HepG2 (cell line): ENCODE results near the gene METTL22. TPM values are rescaled to one million over a fixed set of nuclear protein-coding genes. Genes with fewer than 3 reads are reported as not detected.

Experiments
- BRD4 ChIP-seq: sonication (generic); formaldehyde crosslinking; IDR thresholded peaks from 2 replicates; pipeline ENCODE4 v1.4.0; 2020; ENCODE audit warnings: missing genetic modification reagents
- STAT5B ChIP-seq: sonication (generic); formaldehyde crosslinking; IDR thresholded peaks from 2 replicates; pipeline ENCODE4 v1.4.0; 2020; ENCODE audit warnings: missing genetic modification reagents
- WIZ ChIP-seq: sonication (generic); formaldehyde crosslinking; IDR thresholded peaks from 2 replicates; pipeline ENCODE4 v1.5.1; 2020; ENCODE audit warnings: mild to moderate bottlenecking, missing genetic modification reagents
- ZNF329 ChIP-seq: sonication (generic); formaldehyde crosslinking; IDR thresholded peaks from 2 replicates; pipeline ENCODE4 v1.9.0; 2021; ENCODE audit warnings: low read depth, mild to moderate bottlenecking, missing genetic modification reagents
- polyA plus RNA-seq, 8 experiments: library from polyadenylated mRNA; depleted of rRNA in 3 of 8; stranded (reverse) in 7 of 8; unstranded in 1 of 8; fragments of >200 nt; fragmentation: Illumina TruSeq in 4 of 8; extraction: Trizol in 4 of 8; gene quantifications; 2 replicates each; pipeline versions ENCODE4 v1.2.1 to v1.2.3, GENCODE V29; 2011 to 2016; ENCODE audit warnings: low read depth in 4 of 8, missing spikeins in 1 of 8, mixed read lengths in 1 of 8; ENCODE audit not compliant: insufficient read depth in 1 of 8
- total RNA-seq, 5 experiments: library from RNA; depleted of rRNA; stranded (reverse); fragments of >200 nt; fragmentation: Illumina TruSeq; extraction: Trizol; gene quantifications; 2 replicates each; pipeline ENCODE4 v1.2.3, GENCODE V29; 2016; ENCODE audit warnings: low read depth in 1 of 5
- TF ChIP-seq, protein P1 (sequence below): sonication (generic); formaldehyde crosslinking; IDR thresholded peaks from 2 replicates; pipeline ENCODE4 v1.4.0; 2020; ENCODE audit warnings: mild to moderate bottlenecking, missing genetic modification reagents, borderline replicate concordance
- TF ChIP-seq, protein P2 (sequence below): sonication (generic); formaldehyde crosslinking; IDR thresholded peaks from 2 replicates; pipeline ENCODE4 v1.5.0; 2020; ENCODE audit warnings: missing genetic modification reagents, mild to moderate bottlenecking, borderline replicate concordance
- TF ChIP-seq, protein P3 (sequence below): sonication (generic); formaldehyde crosslinking; IDR thresholded peaks from 2 replicates; pipeline ENCODE4 v1.4.0; 2020; ENCODE audit warnings: missing genetic modification reagents
- TF ChIP-seq, protein P4 (sequence below): sonication (generic); formaldehyde crosslinking; IDR thresholded peaks from 2 replicates; pipeline ENCODE4 v1.8.1; 2023; ENCODE audit warnings: missing genetic modification reagents, mild to moderate bottlenecking, borderline replicate concordance
- TF ChIP-seq, protein P5 (sequence below): sonication (generic); formaldehyde crosslinking; IDR thresholded peaks from 2 replicates; pipeline ENCODE4 v1.4.0; 2020; ENCODE audit warnings: mild to moderate bottlenecking, missing genetic modification reagents
- TF ChIP-seq, protein P6 (sequence below): sonication (generic); formaldehyde crosslinking; IDR thresholded peaks from 2 replicates; pipeline ENCODE4 v1.4.0; 2020; ENCODE audit warnings: missing genetic modification reagents

The METTL22 gene
- total and polyA plus RNA-seq, 2 of the 13 experiments (the other 11 are each of a cell fraction or from before 2014, with no cell fraction given) = 36.2 to 94.8 TPM

DNA sequence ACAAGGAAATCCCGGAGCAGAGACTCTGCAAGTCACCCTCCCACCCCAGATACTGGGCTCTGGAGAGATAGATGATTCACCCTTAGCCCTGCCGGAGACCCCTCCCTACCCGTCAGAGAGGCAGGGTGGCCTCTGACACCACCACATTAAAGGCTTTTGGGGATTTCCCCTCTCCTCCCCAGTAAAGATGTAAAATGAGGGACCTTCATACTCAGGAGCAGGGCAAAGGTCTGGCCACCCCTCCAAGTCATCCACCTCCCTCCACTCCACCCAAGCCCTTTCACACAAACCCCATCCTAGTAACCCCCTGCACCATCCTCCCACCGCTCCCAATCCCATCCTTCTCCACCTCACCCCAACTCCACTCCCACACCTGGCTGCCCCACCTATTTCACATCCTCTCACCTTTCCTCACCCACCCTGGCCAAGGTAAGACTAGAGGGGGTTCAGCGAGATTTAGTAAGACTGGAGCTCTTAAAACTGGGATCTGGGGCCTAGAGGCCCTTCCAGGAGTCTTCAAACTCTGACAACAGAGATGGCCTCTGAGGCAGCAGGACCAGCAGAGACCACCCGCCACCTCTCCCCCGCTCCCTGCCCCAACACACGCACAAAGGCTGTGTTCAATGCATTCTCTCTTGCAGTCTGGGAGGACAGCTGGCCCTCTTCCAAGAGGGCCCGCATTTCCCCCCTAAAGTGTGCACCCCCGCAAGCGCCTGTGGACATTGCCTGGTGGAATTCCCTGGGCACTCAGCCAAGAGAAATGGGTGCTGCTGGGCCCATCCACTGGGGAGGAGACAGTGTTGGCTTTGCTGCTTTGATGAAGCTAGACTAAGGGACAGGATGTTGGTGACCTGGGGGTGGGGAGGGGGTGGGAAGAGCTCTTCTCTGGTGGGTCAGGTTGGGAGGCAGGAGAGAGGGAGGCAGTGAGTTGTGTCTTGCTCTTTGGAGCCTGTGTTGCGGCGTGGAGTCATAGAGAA is 54.0 kb downstream of the METTL22 start (continued):
- TF ChIP-seq, protein P1, sequence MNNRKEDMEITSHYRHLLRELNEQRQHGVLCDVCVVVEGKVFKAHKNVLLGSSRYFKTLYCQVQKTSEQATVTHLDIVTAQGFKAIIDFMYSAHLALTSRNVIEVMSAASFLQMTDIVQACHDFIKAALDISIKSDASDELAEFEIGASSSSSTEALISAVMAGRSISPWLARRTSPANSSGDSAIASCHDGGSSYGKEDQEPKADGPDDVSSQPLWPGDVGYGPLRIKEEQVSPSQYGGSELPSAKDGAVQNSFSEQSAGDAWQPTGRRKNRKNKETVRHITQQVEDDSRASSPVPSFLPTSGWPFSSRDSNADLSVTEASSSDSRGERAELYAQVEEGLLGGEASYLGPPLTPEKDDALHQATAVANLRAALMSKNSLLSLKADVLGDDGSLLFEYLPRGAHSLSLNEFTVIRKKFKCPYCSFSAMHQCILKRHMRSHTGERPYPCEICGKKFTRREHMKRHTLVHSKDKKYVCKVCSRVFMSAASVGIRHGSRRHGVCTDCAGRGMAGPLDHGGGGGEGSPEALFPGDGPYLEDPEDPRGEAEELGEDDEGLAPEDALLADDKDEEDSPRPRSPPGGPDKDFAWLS (CRISPR knock-in tag) = no peak
- TF ChIP-seq, protein P2, sequence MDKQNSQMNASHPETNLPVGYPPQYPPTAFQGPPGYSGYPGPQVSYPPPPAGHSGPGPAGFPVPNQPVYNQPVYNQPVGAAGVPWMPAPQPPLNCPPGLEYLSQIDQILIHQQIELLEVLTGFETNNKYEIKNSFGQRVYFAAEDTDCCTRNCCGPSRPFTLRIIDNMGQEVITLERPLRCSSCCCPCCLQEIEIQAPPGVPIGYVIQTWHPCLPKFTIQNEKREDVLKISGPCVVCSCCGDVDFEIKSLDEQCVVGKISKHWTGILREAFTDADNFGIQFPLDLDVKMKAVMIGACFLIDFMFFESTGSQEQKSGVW (CRISPR knock-in tag) = no peak
- TF ChIP-seq, protein P3, sequence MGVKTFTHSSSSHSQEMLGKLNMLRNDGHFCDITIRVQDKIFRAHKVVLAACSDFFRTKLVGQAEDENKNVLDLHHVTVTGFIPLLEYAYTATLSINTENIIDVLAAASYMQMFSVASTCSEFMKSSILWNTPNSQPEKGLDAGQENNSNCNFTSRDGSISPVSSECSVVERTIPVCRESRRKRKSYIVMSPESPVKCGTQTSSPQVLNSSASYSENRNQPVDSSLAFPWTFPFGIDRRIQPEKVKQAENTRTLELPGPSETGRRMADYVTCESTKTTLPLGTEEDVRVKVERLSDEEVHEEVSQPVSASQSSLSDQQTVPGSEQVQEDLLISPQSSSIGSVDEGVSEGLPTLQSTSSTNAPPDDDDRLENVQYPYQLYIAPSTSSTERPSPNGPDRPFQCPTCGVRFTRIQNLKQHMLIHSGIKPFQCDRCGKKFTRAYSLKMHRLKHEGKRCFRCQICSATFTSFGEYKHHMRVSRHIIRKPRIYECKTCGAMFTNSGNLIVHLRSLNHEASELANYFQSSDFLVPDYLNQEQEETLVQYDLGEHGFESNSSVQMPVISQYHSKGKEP (CRISPR knock-in tag) = no peak
- no peak for TF ChIP-seq STAT5B (CRISPR knock-in tag)
- TF ChIP-seq, protein P4, sequence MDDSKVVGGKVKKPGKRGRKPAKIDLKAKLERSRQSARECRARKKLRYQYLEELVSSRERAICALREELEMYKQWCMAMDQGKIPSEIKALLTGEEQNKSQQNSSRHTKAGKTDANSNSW (CRISPR knock-in tag) = no peak
- TF ChIP-seq BRD4 (CRISPR knock-in tag) = 0 out of 2 replicates have a peak, but pooled peaks have one; percentile 33
- 0 out of 2 replicates have a peak, but pooled peaks have one; percentile 34 for TF ChIP-seq ZNF329 (CRISPR knock-in tag)
- TF ChIP-seq WIZ (CRISPR knock-in tag) = no peak
- TF ChIP-seq, protein P5, sequence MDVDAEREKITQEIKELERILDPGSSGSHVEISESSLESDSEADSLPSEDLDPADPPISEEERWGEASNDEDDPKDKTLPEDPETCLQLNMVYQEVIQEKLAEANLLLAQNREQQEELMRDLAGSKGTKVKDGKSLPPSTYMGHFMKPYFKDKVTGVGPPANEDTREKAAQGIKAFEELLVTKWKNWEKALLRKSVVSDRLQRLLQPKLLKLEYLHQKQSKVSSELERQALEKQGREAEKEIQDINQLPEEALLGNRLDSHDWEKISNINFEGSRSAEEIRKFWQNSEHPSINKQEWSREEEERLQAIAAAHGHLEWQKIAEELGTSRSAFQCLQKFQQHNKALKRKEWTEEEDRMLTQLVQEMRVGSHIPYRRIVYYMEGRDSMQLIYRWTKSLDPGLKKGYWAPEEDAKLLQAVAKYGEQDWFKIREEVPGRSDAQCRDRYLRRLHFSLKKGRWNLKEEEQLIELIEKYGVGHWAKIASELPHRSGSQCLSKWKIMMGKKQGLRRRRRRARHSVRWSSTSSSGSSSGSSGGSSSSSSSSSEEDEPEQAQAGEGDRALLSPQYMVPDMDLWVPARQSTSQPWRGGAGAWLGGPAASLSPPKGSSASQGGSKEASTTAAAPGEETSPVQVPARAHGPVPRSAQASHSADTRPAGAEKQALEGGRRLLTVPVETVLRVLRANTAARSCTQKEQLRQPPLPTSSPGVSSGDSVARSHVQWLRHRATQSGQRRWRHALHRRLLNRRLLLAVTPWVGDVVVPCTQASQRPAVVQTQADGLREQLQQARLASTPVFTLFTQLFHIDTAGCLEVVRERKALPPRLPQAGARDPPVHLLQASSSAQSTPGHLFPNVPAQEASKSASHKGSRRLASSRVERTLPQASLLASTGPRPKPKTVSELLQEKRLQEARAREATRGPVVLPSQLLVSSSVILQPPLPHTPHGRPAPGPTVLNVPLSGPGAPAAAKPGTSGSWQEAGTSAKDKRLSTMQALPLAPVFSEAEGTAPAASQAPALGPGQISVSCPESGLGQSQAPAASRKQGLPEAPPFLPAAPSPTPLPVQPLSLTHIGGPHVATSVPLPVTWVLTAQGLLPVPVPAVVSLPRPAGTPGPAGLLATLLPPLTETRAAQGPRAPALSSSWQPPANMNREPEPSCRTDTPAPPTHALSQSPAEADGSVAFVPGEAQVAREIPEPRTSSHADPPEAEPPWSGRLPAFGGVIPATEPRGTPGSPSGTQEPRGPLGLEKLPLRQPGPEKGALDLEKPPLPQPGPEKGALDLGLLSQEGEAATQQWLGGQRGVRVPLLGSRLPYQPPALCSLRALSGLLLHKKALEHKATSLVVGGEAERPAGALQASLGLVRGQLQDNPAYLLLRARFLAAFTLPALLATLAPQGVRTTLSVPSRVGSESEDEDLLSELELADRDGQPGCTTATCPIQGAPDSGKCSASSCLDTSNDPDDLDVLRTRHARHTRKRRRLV (CRISPR knock-in tag) = no peak
- TF ChIP-seq, protein P6, sequence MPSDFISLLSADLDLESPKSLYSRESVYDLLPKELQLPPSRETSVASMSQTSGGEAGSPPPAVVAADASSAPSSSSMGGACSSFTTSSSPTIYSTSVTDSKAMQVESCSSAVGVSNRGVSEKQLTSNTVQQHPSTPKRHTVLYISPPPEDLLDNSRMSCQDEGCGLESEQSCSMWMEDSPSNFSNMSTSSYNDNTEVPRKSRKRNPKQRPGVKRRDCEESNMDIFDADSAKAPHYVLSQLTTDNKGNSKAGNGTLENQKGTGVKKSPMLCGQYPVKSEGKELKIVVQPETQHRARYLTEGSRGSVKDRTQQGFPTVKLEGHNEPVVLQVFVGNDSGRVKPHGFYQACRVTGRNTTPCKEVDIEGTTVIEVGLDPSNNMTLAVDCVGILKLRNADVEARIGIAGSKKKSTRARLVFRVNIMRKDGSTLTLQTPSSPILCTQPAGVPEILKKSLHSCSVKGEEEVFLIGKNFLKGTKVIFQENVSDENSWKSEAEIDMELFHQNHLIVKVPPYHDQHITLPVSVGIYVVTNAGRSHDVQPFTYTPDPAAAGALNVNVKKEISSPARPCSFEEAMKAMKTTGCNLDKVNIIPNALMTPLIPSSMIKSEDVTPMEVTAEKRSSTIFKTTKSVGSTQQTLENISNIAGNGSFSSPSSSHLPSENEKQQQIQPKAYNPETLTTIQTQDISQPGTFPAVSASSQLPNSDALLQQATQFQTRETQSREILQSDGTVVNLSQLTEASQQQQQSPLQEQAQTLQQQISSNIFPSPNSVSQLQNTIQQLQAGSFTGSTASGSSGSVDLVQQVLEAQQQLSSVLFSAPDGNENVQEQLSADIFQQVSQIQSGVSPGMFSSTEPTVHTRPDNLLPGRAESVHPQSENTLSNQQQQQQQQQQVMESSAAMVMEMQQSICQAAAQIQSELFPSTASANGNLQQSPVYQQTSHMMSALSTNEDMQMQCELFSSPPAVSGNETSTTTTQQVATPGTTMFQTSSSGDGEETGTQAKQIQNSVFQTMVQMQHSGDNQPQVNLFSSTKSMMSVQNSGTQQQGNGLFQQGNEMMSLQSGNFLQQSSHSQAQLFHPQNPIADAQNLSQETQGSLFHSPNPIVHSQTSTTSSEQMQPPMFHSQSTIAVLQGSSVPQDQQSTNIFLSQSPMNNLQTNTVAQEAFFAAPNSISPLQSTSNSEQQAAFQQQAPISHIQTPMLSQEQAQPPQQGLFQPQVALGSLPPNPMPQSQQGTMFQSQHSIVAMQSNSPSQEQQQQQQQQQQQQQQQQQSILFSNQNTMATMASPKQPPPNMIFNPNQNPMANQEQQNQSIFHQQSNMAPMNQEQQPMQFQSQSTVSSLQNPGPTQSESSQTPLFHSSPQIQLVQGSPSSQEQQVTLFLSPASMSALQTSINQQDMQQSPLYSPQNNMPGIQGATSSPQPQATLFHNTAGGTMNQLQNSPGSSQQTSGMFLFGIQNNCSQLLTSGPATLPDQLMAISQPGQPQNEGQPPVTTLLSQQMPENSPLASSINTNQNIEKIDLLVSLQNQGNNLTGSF = no peak
